HepG2 (cell line): Measurements from ENCODE around the gene ZNF367. TPM values are rescaled to one million over a fixed set of nuclear protein-coding genes. Genes with fewer than 3 reads are reported as not detected.

Experiments
- ETV5 ChIP-seq: IDR thresholded peaks from 2 replicates; pipeline ENCODE4 v1.6.1; 2018; ENCODE audit warnings: missing biosample characterization, missing genetic modification reagents, inconsistent platforms, borderline replicate concordance
- IRX3 ChIP-seq: sonication (generic); formaldehyde crosslinking; IDR thresholded peaks from 2 replicates; pipeline ENCODE4 v1.8.1; 2023; ENCODE audit warnings: mild to moderate bottlenecking, low read depth, missing genetic modification reagents, borderline replicate concordance
- KLF16 ChIP-seq, 2 experiments: sonication (generic) in 1 of 2; formaldehyde crosslinking in 1 of 2; IDR thresholded peaks; 2 replicates each; pipeline versions ENCODE4 v1.6.1 to v1.8.0; 2016 to 2023; ENCODE audit warnings: missing genetic modification reagents in 2 of 2, missing compliant biosample characterization in 1 of 2
- MXI1 ChIP-seq: IDR thresholded peaks from 3 replicates; pipeline ENCODE4 v1.6.1; 2012; ENCODE audit warnings: low read depth, low read length, inconsistent platforms, borderline replicate concordance
- NFRKB ChIP-seq: fragments of 450-650 bp; IDR thresholded peaks from 2 replicates; pipeline ENCODE4 v1.6.1; 2017
- RBM39 ChIP-seq: fragments of 200-400 bp; formaldehyde crosslinking; IDR thresholded peaks from one replicate; pipeline ENCODE4 v1.6.1; 2018; ENCODE audit warnings: antibody characterized with exemption, mild to moderate bottlenecking, low read depth, low read length; ENCODE audit not compliant: poor library complexity, severe bottlenecking
- SRSF9 ChIP-seq: fragments of 200-400 bp; formaldehyde crosslinking; IDR thresholded peaks from 2 replicates; pipeline ENCODE4 v1.6.1; 2018; ENCODE audit warnings: borderline replicate concordance, mild to moderate bottlenecking, low read depth, low read length; ENCODE audit not compliant: insufficient read depth, poor library complexity, severe bottlenecking
- TCF7 ChIP-seq: sonication (generic); IDR thresholded peaks from 2 replicates; pipeline ENCODE4 v1.6.1; 2016; ENCODE audit warnings: antibody characterized with exemption, low read depth
- ZNF121 ChIP-seq: sonication (generic); formaldehyde crosslinking; IDR thresholded peaks from 2 replicates; pipeline ENCODE4 v1.5.0; 2020; ENCODE audit warnings: mild to moderate bottlenecking, missing genetic modification reagents
- ZNF225 ChIP-seq: sonication (generic); formaldehyde crosslinking; IDR thresholded peaks from 2 replicates; pipeline ENCODE4 v1.4.0; 2020; ENCODE audit warnings: mild to moderate bottlenecking, missing genetic modification reagents
- ZNF335 ChIP-seq: sonication (generic); formaldehyde crosslinking; IDR thresholded peaks from 2 replicates; pipeline ENCODE4 v1.4.0; 2020; ENCODE audit warnings: missing genetic modification reagents
- ZNF382 ChIP-seq: sonication (generic); formaldehyde crosslinking; IDR thresholded peaks from 2 replicates; pipeline ENCODE4 v1.5.0; 2020; ENCODE audit warnings: missing genetic modification reagents, mild to moderate bottlenecking, borderline replicate concordance
- ZNF512 ChIP-seq: sonication (generic); formaldehyde crosslinking; IDR thresholded peaks from 2 replicates; pipeline ENCODE4 v1.4.0; 2020; ENCODE audit warnings: mild to moderate bottlenecking, missing genetic modification reagents
- ZNF543 ChIP-seq: sonication (generic); formaldehyde crosslinking; IDR thresholded peaks from 2 replicates; pipeline ENCODE4 v1.4.0; 2020; ENCODE audit warnings: mild to moderate bottlenecking, missing genetic modification reagents
- ZNF550 ChIP-seq: sonication (generic); formaldehyde crosslinking; IDR thresholded peaks from 2 replicates; pipeline ENCODE4 v1.4.0; 2020; ENCODE audit warnings: mild to moderate bottlenecking, missing genetic modification reagents, borderline replicate concordance
- ZNF552 ChIP-seq: sonication (generic); formaldehyde crosslinking; IDR thresholded peaks from 2 replicates; pipeline ENCODE4 v1.9.0; 2022; ENCODE audit warnings: missing genetic modification reagents, mild to moderate bottlenecking, borderline replicate concordance
- ZNF563 ChIP-seq: sonication (generic); formaldehyde crosslinking; IDR thresholded peaks from 2 replicates; pipeline ENCODE4 v1.8.0; 2022; ENCODE audit warnings: mild to moderate bottlenecking, moderate library complexity, missing genetic modification reagents
- ZNF652 ChIP-seq: IDR thresholded peaks from 2 replicates; pipeline ENCODE4 v1.6.1; 2016; ENCODE audit warnings: low read depth, borderline replicate concordance
- ZZZ3 ChIP-seq: sonication (generic); formaldehyde crosslinking; IDR thresholded peaks from 2 replicates; pipeline ENCODE4 v1.4.0; 2020; ENCODE audit warnings: missing genetic modification reagents, mild to moderate bottlenecking, borderline replicate concordance
- polyA plus RNA-seq, 8 experiments: library from polyadenylated mRNA; depleted of rRNA in 3 of 8; stranded (reverse) in 7 of 8; unstranded in 1 of 8; fragments of >200 nt; fragmentation: Illumina TruSeq in 4 of 8; extraction: Trizol in 4 of 8; gene quantifications; 2 replicates each; pipeline versions ENCODE4 v1.2.1 to v1.2.3, GENCODE V29; 2011 to 2016; ENCODE audit warnings: low read depth in 4 of 8, missing spikeins in 1 of 8, mixed read lengths in 1 of 8; ENCODE audit not compliant: insufficient read depth in 1 of 8
- total RNA-seq, 5 experiments: library from RNA; depleted of rRNA; stranded (reverse); fragments of >200 nt; fragmentation: Illumina TruSeq; extraction: Trizol; gene quantifications; 2 replicates each; pipeline ENCODE4 v1.2.3, GENCODE V29; 2016; ENCODE audit warnings: low read depth in 1 of 5
- TF ChIP-seq, protein P1 (sequence below): sonication (generic); formaldehyde crosslinking; IDR thresholded peaks from 2 replicates; pipeline ENCODE4 v1.9.0; 2022; ENCODE audit warnings: missing genetic modification reagents, mild to moderate bottlenecking, borderline replicate concordance
- TF ChIP-seq, protein P2 (sequence below): sonication (generic); formaldehyde crosslinking; IDR thresholded peaks from 2 replicates; pipeline ENCODE4 v1.5.0; 2020; ENCODE audit warnings: mild to moderate bottlenecking, missing genetic modification reagents, borderline replicate concordance

ZNF367 gene
- total and polyA plus RNA-seq, 2 of the 13 experiments (the other 11 are each of a cell fraction or from before 2014, with no cell fraction given) = 2.9 to 7.7 TPM

- peak; percentile 50; the same call in 1 of the 2 replicates for TF ChIP-seq ETV5
- 0 out of 2 replicates have a peak, but pooled peaks have one; percentile 15 for TF ChIP-seq ZNF121 (CRISPR knock-in tag)
- no peak for TF ChIP-seq ZNF550
- TF ChIP-seq ZNF225 (CRISPR knock-in tag) = peak; percentile 31; the same call in 1 of the 2 replicates
- 0 out of 2 replicates have a peak, but pooled peaks have one; percentile 60 for TF ChIP-seq ZZZ3 (CRISPR knock-in tag)
- TF ChIP-seq, protein P1, sequence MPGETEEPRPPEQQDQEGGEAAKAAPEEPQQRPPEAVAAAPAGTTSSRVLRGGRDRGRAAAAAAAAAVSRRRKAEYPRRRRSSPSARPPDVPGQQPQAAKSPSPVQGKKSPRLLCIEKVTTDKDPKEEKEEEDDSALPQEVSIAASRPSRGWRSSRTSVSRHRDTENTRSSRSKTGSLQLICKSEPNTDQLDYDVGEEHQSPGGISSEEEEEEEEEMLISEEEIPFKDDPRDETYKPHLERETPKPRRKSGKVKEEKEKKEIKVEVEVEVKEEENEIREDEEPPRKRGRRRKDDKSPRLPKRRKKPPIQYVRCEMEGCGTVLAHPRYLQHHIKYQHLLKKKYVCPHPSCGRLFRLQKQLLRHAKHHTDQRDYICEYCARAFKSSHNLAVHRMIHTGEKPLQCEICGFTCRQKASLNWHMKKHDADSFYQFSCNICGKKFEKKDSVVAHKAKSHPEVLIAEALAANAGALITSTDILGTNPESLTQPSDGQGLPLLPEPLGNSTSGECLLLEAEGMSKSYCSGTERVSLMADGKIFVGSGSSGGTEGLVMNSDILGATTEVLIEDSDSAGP (CRISPR knock-in tag) = peak; percentile 77; the same call in 1 of the 2 replicates
- no peak for TF ChIP-seq IRX3 (CRISPR knock-in tag)
- TF ChIP-seq, protein P2, sequence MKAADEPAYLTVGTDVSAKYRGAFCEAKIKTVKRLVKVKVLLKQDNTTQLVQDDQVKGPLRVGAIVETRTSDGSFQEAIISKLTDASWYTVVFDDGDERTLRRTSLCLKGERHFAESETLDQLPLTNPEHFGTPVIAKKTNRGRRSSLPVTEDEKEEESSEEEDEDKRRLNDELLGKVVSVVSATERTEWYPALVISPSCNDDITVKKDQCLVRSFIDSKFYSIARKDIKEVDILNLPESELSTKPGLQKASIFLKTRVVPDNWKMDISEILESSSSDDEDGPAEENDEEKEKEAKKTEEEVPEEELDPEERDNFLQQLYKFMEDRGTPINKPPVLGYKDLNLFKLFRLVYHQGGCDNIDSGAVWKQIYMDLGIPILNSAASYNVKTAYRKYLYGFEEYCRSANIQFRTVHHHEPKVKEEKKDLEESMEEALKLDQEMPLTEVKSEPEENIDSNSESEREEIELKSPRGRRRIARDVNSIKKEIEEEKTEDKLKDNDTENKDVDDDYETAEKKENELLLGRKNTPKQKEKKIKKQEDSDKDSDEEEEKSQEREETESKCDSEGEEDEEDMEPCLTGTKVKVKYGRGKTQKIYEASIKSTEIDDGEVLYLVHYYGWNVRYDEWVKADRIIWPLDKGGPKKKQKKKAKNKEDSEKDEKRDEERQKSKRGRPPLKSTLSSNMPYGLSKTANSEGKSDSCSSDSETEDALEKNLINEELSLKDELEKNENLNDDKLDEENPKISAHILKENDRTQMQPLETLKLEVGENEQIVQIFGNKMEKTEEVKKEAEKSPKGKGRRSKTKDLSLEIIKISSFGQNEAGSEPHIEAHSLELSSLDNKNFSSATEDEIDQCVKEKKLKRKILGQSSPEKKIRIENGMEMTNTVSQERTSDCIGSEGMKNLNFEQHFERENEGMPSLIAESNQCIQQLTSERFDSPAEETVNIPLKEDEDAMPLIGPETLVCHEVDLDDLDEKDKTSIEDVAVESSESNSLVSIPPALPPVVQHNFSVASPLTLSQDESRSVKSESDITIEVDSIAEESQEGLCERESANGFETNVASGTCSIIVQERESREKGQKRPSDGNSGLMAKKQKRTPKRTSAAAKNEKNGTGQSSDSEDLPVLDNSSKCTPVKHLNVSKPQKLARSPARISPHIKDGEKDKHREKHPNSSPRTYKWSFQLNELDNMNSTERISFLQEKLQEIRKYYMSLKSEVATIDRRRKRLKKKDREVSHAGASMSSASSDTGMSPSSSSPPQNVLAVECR (CRISPR knock-in tag) = peak; percentile 60; the same call in 1 of the 2 replicates
- no peak for TF ChIP-seq ZNF552
- TF ChIP-seq SRSF9 = no peak
- no peak for TF ChIP-seq ZNF335
- TF ChIP-seq RBM39 = peak; percentile 41
- no peak for TF ChIP-seq ZNF382 (CRISPR knock-in tag)
- peak; percentile 37; the same call in 1 of the 3 replicates for TF ChIP-seq MXI1
- 0 out of 2 replicates have a peak, but pooled peaks have one; percentile 9 for TF ChIP-seq ZNF543
- no peak for TF ChIP-seq ZNF563 (CRISPR knock-in tag)
- no peak; the same call in 1 of the 2 replicates for TF ChIP-seq TCF7
- peak in 1 of 2 experiments; percentile 23; a peak in 1 of 4 replicates for TF ChIP-seq KLF16 (CRISPR knock-in tag; IDR thresholded peaks at IDR 0.05)
- TF ChIP-seq ZNF652 = no peak
- TF ChIP-seq NFRKB = no peak
- no peak for TF ChIP-seq ZNF512 (CRISPR knock-in tag)
Observed at GRCh38 chr9:96418920-96419690, 935 bp upstream of the ZNF367 start (continued).
